ENCODE data around the gene SST.
A peak's percentile ranks its signal among the peaks of the same experiment; 100 is the strongest.

SST gene

DNA sequence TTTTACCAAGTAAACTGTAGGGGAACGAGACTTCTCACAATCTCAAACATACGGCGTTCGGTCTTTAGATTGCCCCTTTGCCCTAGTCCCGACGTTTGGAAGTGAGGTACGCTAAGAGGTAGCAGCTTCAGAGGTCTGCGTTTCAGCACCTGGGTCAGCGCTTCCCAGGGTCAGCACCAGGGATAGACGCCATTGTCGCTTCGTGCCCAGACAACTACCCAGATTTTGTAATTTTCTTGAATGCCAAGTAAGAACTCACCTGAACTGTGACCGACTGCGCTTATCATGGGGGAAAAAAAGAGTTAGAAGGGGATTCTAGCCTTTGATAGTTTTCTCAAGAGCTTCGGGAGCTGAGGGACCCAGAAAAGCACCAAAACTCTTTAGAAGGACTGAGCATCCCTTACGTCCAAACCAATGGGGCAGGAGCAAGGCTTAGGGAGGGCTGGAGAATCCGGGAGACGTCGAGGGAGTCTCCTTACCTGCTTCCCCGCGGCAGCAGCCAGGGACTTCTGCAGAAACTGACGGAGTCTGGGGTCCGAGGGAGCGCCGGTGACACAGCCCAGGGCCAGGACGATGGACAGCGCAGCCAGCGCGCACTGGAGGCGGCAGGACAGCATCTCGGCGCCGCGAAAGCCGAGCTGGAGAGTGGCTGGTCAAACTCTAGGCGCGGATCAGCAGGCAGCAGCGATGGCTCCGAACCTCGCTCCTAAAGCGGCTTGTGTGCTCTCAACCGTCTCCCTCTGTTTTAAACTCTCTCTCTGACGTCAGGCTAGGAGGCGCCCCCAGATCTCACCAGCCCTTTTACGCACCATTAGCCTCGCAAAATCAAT, at the start of gene SST:
Gene SST, minus strand, starts transcription at position 720 of the 830 bp plus-strand sequence. Its CDS starts 103 bp downstream, at position 617.
- no peak for TF ChIP-seq JUND (IDR thresholded peaks at IDR 0.05; ENCODE audit: low read depth)
- peak; percentile 70 to 82 for DNase-seq (ENCODE audit: low read depth in 1 of 2, low spot score in 1 of 2)
- in situ Hi-C loops (cut with HindIII; ENCODE audit: low pct_unique_long_range_greater_than_20kb, low sequenced_read_pairs) = no loop called here

DNA sequence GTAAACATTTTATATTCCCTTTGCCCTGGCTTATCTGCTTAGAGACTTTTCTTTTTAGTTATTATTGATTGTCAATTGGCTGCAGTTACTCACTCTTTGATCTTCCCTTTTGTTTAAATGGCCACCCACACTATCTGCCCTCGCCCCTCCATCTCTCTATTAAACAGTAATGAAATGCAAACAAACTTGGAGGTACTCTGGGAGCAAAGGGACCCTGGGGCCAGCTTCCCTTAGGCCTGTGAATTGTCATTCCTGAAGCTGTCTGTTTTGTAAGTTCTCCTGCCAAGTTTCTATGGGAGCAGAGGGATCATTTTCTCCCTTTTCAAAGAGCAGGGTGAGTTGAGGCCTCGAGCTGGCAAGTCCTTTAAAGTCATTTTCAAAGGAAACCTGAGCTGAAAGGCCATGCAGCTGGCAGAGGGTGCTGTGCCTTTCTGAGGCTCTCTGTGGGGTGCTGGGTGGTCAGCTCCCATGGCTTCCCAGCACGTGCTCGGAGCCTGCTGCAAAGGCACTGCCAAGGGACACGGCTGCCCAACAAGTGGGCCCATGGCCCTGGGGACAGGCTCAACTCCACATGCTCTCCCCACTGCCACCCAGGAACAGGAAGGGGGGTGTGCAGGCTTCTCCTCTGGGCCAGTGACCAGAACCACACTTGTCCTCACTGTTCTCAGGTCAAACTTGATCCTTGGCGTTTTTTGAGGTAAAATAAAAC, 49.6 kb upstream of the SST start:
- in situ Hi-C loops (cut with HindIII; ENCODE audit: low pct_unique_long_range_greater_than_20kb, low sequenced_read_pairs) = no loop called here
- no peak for DNase-seq (ENCODE audit: low read depth in 1 of 2, low spot score in 1 of 2)
- no peak for TF ChIP-seq JUND (IDR thresholded peaks at IDR 0.05; ENCODE audit: low read depth)

DNA sequence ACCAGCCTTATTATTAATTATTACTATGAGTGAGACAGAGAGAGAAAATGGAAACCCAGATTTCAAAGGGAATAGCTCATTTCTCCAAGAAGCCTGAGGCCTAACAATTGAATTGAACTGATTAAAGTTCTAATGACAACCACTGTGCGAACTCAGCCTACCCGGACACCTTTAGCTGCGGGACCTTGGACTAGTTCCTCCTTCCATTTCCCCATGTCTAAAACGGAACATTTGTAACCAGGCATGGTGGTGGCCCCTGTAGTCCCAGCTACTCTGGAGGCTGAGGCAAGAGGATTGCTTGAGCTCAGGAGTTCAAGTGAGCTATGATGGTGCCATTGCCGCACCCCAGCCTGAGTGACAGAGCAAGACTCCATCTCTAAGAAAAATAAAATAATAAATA, 48.6 kb upstream of the SST start:
- TF ChIP-seq JUND (IDR thresholded peaks at IDR 0.05; ENCODE audit: low read depth) = no peak
- in situ Hi-C loops (cut with HindIII; ENCODE audit: low pct_unique_long_range_greater_than_20kb, low sequenced_read_pairs) = no loop called here
- no peak for DNase-seq (ENCODE audit: low read depth in 1 of 2, low spot score in 1 of 2)

DNA sequence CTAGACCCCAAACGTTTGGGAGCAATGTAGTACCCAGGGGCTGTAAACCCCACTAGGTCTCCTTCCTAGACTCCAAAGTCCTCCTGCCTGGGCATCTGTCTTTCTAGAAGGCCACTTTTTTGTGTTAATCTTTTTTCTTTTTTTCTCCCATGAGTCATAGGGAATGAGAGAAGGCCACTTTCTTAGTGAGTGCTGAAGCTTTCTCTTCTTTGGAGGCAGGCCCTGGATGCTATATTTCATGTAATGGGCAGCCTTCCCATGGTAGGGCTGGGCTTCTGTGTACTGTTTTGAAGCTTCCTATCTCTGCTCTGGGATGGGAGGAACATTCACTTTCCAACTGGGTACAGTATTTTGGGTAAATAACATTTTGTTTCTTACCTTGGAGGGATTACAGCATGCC, 47.4 kb upstream of the SST start:
- in situ Hi-C loops (cut with HindIII; ENCODE audit: low pct_unique_long_range_greater_than_20kb, low sequenced_read_pairs) = no loop called here
- no peak for DNase-seq (ENCODE audit: low read depth in 1 of 2, low spot score in 1 of 2)
- no peak for TF ChIP-seq JUND (IDR thresholded peaks at IDR 0.05; ENCODE audit: low read depth)

DNA sequence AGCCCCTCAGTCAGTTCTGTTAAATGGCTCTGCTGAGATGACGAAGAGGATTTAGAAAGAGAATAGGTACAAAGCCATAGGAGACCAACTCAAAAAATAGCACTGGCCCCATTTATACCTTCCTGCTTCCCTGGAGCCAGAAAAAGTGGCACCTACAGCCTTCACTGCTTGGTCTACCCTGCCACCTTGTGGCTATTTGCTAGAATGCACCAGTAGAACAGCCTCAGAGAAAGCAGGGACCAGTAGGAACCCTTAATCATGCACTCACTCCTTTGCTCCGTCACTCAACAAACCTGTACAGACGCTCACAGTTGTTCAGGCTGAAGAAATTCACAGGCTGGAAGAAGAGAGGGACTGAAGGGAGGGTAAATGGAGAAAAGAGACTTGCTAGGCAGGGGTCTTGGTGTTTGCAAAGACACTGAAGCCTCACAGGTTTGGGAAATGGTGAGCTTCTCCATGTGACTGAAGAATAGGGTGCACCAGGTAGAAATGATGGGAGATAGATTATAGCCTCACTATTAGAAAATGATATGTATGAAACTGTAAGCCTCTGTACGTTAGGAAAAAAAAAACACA, 44.3 kb upstream of the SST start:
- DNase-seq (ENCODE audit: low read depth in 1 of 2, low spot score in 1 of 2) = peak; percentile 83 to 92
- TF ChIP-seq JUND (IDR thresholded peaks at IDR 0.05; ENCODE audit: low read depth) = no peak
- in situ Hi-C loops (cut with HindIII; ENCODE audit: low pct_unique_long_range_greater_than_20kb, low sequenced_read_pairs) = no loop called here

DNA sequence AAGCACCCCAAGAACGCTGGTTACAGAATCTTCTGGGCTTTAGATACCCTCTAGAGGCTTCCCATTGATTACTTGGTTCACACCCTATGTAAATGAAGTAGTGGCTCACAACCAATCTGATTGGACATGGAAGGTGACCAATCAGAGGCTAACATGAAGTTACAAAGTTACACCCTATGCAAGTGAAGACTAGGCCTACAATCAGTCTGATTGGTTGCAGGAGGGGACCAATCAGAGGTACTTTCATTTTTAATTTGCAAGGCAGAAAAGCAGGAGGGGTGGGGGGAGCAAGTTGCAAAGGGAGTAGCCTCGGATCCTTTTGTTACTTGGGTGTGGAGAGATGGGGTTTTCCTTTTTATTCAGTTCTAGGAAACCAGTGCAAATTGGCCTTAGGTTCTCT, 43.3 kb upstream of the SST start:
- TF ChIP-seq JUND (IDR thresholded peaks at IDR 0.05; ENCODE audit: low read depth) = no peak
- peak in 1 of 2 experiments; percentile 86 for DNase-seq (ENCODE audit: low read depth in 1 of 2, low spot score in 1 of 2)
- in situ Hi-C loops (cut with HindIII; ENCODE audit: low pct_unique_long_range_greater_than_20kb, low sequenced_read_pairs) = no loop called here

DNA sequence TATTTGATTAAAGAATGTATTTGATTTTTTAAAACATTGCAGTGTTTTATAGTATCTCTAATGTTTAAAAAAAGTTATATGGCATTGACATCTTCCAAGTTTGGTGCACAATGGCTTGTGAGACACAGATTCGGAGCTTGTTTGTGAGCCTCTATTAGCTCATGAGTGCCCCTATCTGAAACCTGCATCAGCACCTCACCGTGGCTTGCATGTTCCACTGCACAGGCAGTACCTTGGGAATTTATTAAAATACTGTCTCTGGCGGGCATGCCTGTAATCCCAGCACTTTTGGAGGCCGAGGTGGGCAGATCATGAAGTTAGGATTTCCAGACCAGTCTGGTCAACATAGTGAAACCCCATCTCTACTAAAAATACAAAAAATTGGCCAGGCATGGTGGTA, 39.0 kb upstream of the SST start:
- DNase-seq (ENCODE audit: low read depth in 1 of 2, low spot score in 1 of 2) = peak in 1 of 2 experiments; percentile 51
- in situ Hi-C loops (cut with HindIII; ENCODE audit: low pct_unique_long_range_greater_than_20kb, low sequenced_read_pairs) = no loop called here
- no peak for TF ChIP-seq JUND (IDR thresholded peaks at IDR 0.05; ENCODE audit: low read depth)

DNA sequence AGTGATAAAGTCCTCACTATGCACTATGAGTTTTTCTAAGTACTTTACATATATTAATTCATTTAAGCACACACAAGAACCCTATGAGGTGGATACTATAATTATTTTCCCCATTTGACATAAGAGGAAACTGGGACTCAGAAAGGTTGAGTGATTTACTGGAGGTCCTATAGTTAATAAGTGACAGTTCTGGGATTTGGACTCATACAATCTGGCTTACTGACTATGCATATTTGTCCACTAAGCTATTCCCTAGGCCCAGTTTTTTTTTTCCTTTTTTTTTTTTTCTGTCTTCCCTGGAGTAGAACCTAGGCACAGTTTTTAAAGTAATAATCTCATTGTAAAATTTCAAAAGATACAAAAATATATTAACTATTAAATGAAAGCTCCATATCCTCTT, 38.5 kb upstream of the SST start:
- TF ChIP-seq JUND (IDR thresholded peaks at IDR 0.05; ENCODE audit: low read depth) = no peak
- in situ Hi-C loops (cut with HindIII; ENCODE audit: low pct_unique_long_range_greater_than_20kb, low sequenced_read_pairs) = no loop called here
- no peak for DNase-seq (ENCODE audit: low read depth in 1 of 2, low spot score in 1 of 2)

DNA sequence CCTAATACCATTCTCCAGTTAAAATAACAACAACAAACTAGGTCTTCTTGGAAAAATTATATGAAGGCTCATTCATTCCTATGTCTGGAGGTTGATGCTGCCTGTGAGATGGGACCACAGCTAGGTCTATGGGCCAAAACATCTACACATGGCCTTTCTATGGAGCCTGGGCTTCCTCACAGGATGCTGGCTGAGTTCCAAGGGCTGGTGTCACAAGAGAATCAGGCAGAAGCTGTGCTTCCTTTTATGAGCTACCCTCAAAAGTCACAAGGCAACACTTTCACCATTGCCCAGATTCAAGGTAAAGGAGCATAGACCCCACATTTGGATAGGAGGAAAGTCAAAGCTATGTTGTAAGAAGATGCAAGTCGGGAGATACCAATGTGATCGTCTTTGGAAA, 36.8 kb upstream of the SST start:
- in situ Hi-C loops (cut with HindIII; ENCODE audit: low pct_unique_long_range_greater_than_20kb, low sequenced_read_pairs) = no loop called here
- no peak for DNase-seq (ENCODE audit: low read depth in 1 of 2, low spot score in 1 of 2)
- no peak for TF ChIP-seq JUND (IDR thresholded peaks at IDR 0.05; ENCODE audit: low read depth)

DNA sequence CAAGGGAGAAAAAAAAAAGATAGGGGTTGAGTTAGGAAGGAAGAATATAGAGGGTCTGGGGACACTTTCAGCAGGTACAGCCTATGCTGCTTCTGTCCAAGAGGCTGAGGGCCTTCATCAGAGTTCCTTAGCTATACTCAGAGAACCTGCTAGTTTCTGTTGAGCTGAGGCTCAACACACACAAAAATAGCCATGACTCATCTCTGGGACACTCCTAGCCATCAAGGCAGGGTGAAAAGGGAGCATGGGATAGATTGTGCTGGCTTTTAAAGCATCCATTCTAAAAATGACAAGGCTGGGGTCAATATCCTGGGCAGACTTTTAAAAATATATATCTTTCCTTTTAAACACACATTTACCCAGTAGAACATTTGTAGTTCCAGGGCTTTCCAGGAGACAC, 35.0 kb upstream of the SST start:
- no peak for DNase-seq (ENCODE audit: low read depth in 1 of 2, low spot score in 1 of 2)
- in situ Hi-C loops (cut with HindIII; ENCODE audit: low pct_unique_long_range_greater_than_20kb, low sequenced_read_pairs) = no loop called here
- TF ChIP-seq JUND (IDR thresholded peaks at IDR 0.05; ENCODE audit: low read depth) = no peak

DNA sequence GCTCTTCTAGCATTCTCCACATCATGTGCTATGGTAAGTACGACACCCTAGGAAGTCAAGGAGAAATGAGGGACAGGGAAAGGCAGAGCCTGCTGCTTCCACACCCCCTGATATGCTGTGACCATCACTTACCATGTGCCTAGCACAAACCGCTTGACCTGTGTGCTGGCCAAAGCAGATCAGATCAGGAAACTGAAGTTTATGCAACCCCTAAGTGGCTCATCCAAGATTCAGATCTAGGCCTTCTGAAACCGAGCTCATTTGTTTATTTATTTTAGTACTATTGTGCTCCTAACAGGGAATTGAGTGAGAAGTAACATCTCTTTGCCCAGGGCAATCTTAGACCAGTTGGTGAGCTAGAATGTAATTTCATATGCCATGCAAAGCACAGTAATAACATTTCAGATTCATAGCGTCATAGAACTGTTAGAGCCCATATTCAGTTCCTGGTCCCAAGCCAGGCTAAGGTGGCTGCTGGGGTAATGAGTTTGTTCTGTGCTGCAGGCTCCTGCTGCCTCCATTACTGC, 32.4 kb upstream of the SST start, which contains the start of gene RTP2:
Gene RTP2, minus strand, starts transcription at position 51 of the 527 bp plus-strand sequence. CDS start 429 bp downstream, outside the sequence.
- no peak for DNase-seq (ENCODE audit: low read depth in 1 of 2, low spot score in 1 of 2)
- in situ Hi-C loops (cut with HindIII; ENCODE audit: low pct_unique_long_range_greater_than_20kb, low sequenced_read_pairs) = no loop called here
- no peak for TF ChIP-seq JUND (IDR thresholded peaks at IDR 0.05; ENCODE audit: low read depth)

DNA sequence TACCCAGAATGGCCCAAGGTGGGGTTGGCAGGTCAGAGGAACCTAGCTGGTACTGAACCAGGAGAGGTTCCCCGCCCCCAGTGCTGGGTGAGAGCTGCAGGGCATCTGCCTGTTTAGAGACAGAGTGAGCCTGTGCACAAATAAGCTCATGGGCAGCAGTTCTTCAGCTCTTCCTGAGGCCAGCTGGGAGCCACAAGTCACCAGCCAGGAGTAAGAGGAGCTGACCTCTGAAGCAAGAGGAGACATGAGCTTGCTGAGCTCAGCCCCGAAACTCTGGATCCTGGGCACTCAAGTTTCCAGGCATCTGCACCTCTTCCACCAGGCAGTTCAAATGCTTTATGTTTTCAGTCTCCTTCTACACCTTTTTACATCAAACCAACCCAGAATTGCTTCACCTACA, 30.1 kb upstream of the SST start:
- no peak for TF ChIP-seq JUND (IDR thresholded peaks at IDR 0.05; ENCODE audit: low read depth)
- DNase-seq (ENCODE audit: low read depth in 1 of 2, low spot score in 1 of 2) = no peak
- in situ Hi-C loops (cut with HindIII; ENCODE audit: low pct_unique_long_range_greater_than_20kb, low sequenced_read_pairs) = no loop called here

Data from T47D (cell line).